Thyroid gland (tissue), 4 donors: ENCODE data around the gene RASAL1. TPM values are rescaled to one million over a fixed set of nuclear protein-coding genes. Genes with fewer than 3 reads are reported as not detected.

Experiments used
- DNase-seq, 2 donors: peaks; one replicate each; pipeline ENCODE4 v3.0.0-alpha.2; 2019
- H3K27ac ChIP-seq, 3 donors: fragments of 200-600 bp; sonication (generic); 1 replicate in 2 of 3; 2 replicates in 1 of 3; pipeline ENCODE4 v1.5.1; 2016 to 2019; ENCODE audit warnings: mild to moderate bottlenecking in 1 of 3, moderate library complexity in 1 of 3
- H3K27me3 ChIP-seq: fragments of 200-600 bp; sonication (generic); one replicate; pipeline ENCODE4 v1.5.1; 2019
- H3K36me3 ChIP-seq, 2 donors: fragments of 200-600 bp; sonication (generic); one replicate each; pipeline ENCODE4 v1.5.1; 2016 to 2019
- H3K4me1 ChIP-seq, 2 donors: fragments of 200-600 bp; sonication (generic); one replicate each; pipeline ENCODE4 v1.5.1; 2017 to 2019
- H3K4me3 ChIP-seq, 3 donors: fragments of 200-600 bp; sonication (generic); replicated peaks in 1 of 3; 1 replicate in 2 of 3; 2 replicates in 1 of 3; pipeline ENCODE4 v1.5.1; 2016; ENCODE audit warnings: mild to moderate bottlenecking in 1 of 3
- H3K9me3 ChIP-seq: fragments of 200-600 bp; sonication (generic); one replicate; pipeline ENCODE4 v1.5.1; 2017
- POLR2A ChIP-seq, 2 donors: fragments of 450-650 bp; IDR thresholded peaks; one replicate each; pipeline ENCODE4 v1.6.1; 2017; ENCODE audit warnings: antibody characterized with exemption in 2 of 2, mild to moderate bottlenecking in 2 of 2, moderate library complexity in 1 of 2
- WGBS, 2 donors: methylation state at CpG; one replicate each; pipeline ENCODE4 v1.1.5; 2017; 5-methylcytosine and 5-hydroxymethylcytosine counted together
- intact Hi-C: fragments of 100-400 bp; cut with DNase I; formaldehyde crosslinking; loops from one replicate; pipeline ENCODE4 v1.15.1; 2023
- total RNA-seq, 4 donors: library from RNA; depleted of rRNA; stranded (reverse); fragments of >200 nt; gene quantifications; one replicate each; pipeline ENCODE4 v1.2.3, GENCODE V29; 2016
- TF ChIP-seq, protein P1 (sequence below), 6 experiments: fragments of 200-600 bp in 3 of 6; fragments of 450-650 bp in 3 of 6; sonication (generic) in 3 of 6; IDR thresholded peaks; one replicate each; pipeline ENCODE4 v1.5.1; 2016 to 2019; ENCODE audit warnings: antibody characterized with exemption in 6 of 6, mild to moderate bottlenecking in 2 of 6, inconsistent platforms in 1 of 6, moderate library complexity in 1 of 6

The RASAL1 gene
- total RNA-seq, 4 donors from 2014 or later = 27.3 to 52.9 (median 45.1) TPM

DNA sequence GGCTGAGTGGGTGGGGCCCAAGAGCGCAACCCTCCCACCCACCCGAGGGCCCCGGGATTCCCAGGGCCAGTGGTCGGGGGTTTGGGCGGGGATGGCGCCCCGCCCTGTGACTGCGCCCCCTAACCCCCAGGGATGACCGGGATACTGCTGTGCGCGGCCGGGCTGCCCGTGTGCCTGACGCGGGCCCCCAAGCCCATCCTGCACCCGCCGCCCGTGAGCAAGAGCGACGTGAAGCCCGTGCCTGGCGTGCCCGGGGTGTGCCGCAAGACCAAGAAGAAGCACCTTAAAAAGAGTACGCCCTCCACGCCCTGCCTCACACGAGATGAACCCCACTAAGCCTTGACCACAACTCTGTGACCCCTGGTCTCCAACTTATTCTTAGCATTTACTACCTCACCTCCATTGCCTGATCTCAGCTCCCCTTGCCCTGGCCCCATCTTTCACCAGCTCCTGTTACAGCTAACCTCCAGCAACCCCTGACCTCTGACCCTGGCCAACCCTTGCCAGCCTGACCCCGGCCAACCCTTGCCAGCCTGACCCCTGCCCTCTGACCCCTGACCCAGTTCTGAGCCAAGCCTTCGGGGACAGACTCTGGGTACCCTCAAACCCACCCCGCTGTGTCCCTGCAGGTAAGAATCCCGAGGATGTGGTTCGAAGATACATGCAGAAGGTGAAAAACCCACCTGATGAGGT lies 42.0 kb downstream of the RASAL1 start:
- Histone ChIP-seq H3K4me1 (peaks cover 13 to 15% of the 10 kb centered on the region in 2 donors), H3K4me3 (no peak overlapping the region), H3K9me3 (no peaks in the 10 kb centered on the region), H3K27me3 (no peaks in the 10 kb centered on the region), H3K36me3 (no peaks in the 10 kb centered on the region), H3K27ac (no peak overlapping the region)
- DNase-seq = no peak
- intact Hi-C loops = no loop called here
- WGBS, 2 donors = 75 to 78% methylated on average over 8 to 17 of the region's 32 CpGs
- TF ChIP-seq, protein P1, sequence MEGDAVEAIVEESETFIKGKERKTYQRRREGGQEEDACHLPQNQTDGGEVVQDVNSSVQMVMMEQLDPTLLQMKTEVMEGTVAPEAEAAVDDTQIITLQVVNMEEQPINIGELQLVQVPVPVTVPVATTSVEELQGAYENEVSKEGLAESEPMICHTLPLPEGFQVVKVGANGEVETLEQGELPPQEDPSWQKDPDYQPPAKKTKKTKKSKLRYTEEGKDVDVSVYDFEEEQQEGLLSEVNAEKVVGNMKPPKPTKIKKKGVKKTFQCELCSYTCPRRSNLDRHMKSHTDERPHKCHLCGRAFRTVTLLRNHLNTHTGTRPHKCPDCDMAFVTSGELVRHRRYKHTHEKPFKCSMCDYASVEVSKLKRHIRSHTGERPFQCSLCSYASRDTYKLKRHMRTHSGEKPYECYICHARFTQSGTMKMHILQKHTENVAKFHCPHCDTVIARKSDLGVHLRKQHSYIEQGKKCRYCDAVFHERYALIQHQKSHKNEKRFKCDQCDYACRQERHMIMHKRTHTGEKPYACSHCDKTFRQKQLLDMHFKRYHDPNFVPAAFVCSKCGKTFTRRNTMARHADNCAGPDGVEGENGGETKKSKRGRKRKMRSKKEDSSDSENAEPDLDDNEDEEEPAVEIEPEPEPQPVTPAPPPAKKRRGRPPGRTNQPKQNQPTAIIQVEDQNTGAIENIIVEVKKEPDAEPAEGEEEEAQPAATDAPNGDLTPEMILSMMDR (IDR thresholded peaks at IDR 0.05) = no peak
- TF ChIP-seq POLR2A (IDR thresholded peaks at IDR 0.05) = no peak

DNA sequence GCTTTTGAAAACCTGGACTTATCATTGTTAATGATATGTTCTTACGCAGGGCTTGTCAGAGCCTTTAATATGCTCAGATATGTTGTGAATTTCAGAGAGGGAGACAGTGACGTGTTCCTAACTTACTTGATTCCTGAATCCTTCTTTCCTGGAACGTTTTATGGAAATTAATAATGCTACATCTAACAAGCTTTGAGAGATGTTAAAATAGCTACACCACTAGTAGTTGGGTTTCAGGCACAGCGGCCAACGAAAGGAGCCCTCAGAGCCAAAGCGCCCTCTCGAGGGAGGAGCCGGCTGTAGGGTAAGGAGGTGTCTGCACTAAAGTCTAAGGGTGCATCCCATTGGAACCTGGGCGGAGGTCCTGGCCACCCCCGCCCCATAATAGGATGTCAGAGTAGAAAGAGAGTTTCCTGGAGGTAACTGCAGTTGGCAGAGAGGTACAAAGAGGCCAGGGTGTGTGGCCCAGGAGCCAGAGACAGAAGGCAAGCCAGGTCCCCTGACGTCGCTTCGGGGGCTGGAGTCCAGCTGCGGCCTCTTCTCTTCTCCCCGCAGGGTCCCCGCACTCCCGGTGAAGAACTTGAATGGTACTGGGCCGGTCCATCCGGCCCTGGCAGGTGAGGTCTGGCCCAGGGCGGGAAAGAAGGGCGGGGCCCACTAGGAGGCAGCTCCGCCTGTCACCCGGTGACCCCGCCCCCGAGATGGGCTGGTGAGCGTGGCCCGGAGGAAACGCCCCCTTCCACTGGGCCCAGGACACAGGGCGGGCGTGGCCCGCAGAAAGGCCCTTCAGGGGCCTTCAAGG lies 42.8 kb downstream of the RASAL1 start:
- H3K27me3 ChIP-seq = no peaks in the 10 kb centered on the region
- 25 to 27% methylated on average over 15 to 16 of the region's 31 CpGs for WGBS, 2 donors
- no peak for TF ChIP-seq POLR2A (IDR thresholded peaks at IDR 0.05)
- TF ChIP-seq, protein P1 (IDR thresholded peaks at IDR 0.05) = no peak
- DNase-seq = peak; percentile 83 to 85
- intact Hi-C loops = no loop called here
- H3K27ac ChIP-seq = no peak overlapping the region
- no peaks in the 10 kb centered on the region for H3K36me3 ChIP-seq
- H3K4me1 ChIP-seq = peaks cover 9% of the 10 kb centered on the region in 2 donors
- H3K4me3 ChIP-seq = no peak overlapping the region
- H3K9me3 ChIP-seq = no peaks in the 10 kb centered on the region

GRCh38 chr12:113091506-113091905 lies 44.1 kb downstream of the RASAL1 start:
- H3K27me3 ChIP-seq = no peaks in the 10 kb centered on the region
- 65 to 73% methylated on average over 3 of the region's 3 CpGs for WGBS, 2 donors

GRCh38 chr12:113090740-113091139 lies 44.8 kb downstream of the RASAL1 start:
- H3K36me3 ChIP-seq = no peaks in the 10 kb centered on the region
- H3K9me3 ChIP-seq = no peaks in the 10 kb centered on the region
- intact Hi-C loops = no loop called here
- TF ChIP-seq, protein P1 (IDR thresholded peaks at IDR 0.05) = no peak
- no peak for TF ChIP-seq POLR2A (IDR thresholded peaks at IDR 0.05)
- H3K27me3 ChIP-seq = no peaks in the 10 kb centered on the region
- no peak for DNase-seq
- H3K27ac ChIP-seq = no peak overlapping the region
- WGBS, 2 donors = 84 to 88% methylated on average over 20 to 21 of the region's 21 CpGs
- peaks cover 17 to 19% of the 10 kb centered on the region in 2 donors for H3K4me1 ChIP-seq
- no peak overlapping the region for H3K4me3 ChIP-seq

More at GRCh38 chr12:113091506-113091905, 44.1 kb downstream of the RASAL1 start:
- Histone ChIP-seq H3K27ac (no peak overlapping the region), H3K9me3 (no peaks in the 10 kb centered on the region), H3K4me1 (peaks cover 17 to 19% of the 10 kb centered on the region in 2 donors), H3K4me3 (no peak overlapping the region), H3K36me3 (no peaks in the 10 kb centered on the region)
- no peak for TF ChIP-seq POLR2A (IDR thresholded peaks at IDR 0.05)
- TF ChIP-seq, protein P1 (IDR thresholded peaks at IDR 0.05) = no peak
- intact Hi-C loops = no loop called here
- DNase-seq = no peak

DNA sequence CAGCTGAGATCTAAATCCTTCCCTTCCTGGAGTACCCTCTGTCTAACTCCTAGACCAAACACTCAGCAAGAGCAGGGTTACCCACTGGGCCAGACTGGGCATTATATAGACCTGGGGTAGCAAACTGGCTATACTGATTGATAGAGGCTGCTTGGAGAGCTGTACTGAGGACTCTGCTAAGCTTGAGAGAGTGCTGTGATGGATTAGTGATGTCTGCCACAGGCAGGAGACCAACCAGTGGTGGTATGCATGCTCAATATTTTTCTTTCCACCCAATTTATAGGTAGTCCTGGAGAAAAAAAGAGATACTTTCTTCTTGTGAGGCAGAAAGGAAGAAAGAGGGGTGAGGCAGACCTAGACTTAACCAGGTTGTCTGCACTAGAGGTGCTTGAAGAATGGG lies 45.7 kb downstream of the RASAL1 start:
- no peak for TF ChIP-seq POLR2A (IDR thresholded peaks at IDR 0.05)
- TF ChIP-seq, protein P1 (IDR thresholded peaks at IDR 0.05) = no peak
- Histone ChIP-seq H3K27ac (no peak overlapping the region), H3K27me3 (no peaks in the 10 kb centered on the region), H3K36me3 (no peaks in the 10 kb centered on the region), H3K4me3 (no peak overlapping the region), H3K9me3 (no peaks in the 10 kb centered on the region), H3K4me1 (peaks cover 17 to 19% of the 10 kb centered on the region in 2 donors)
- intact Hi-C loops = no loop called here
- DNase-seq = no peak
